DND-41 (cell line): ENCODE results near the gene ZDBF2.
"Not testable (repeated sequence)": the region's sequence is repeated elsewhere in the genome, so short reads cannot be mapped to it uniquely, and the experiment has no call there.

ENCODE experiments used
- ATAC-seq: fragments of 200-7000 bp; cut with Tn5 transposase; 3 replicates; pipeline ENCODE4 v1.9.1; 2021; ENCODE audit warnings: low read depth; ENCODE audit not compliant: insufficient read depth
- DNase-seq: peaks from one replicate; pipeline ENCODE4 v3.0.0-alpha.2; 2020
- H2AFZ ChIP-seq: 2 replicates; pipeline ENCODE4 v1.6.0; 2012; ENCODE audit warnings: low read depth, low read length
- H3K27ac ChIP-seq: 2 replicates; pipeline ENCODE4 v1.5.1; 2012; ENCODE audit warnings: low read length, inconsistent platforms
- H3K27me3 ChIP-seq: fragments of 200-600 bp; sonication (generic); 2 replicates; pipeline ENCODE4 v1.6.0; 2012; ENCODE audit warnings: low read length, mild to moderate bottlenecking, inconsistent platforms; ENCODE audit not compliant: insufficient read depth, poor library complexity
- H3K36me3 ChIP-seq: 2 replicates; pipeline ENCODE4 v1.5.1; 2012; ENCODE audit warnings: low read length, inconsistent platforms; ENCODE audit not compliant: insufficient read depth
- H3K4me1 ChIP-seq: 2 replicates; pipeline ENCODE4 v1.5.1; 2012; ENCODE audit warnings: mild to moderate bottlenecking, low read length; ENCODE audit not compliant: insufficient read depth
- H3K4me2 ChIP-seq: 2 replicates; pipeline ENCODE4 v1.6.0; 2012; ENCODE audit warnings: mild to moderate bottlenecking, moderate library complexity, low read length, inconsistent platforms; ENCODE audit not compliant: insufficient read depth
- H3K4me3 ChIP-seq, 2 experiments: fragments of 200-600 bp in 1 of 2; shearing (Covaris generic) in 1 of 2; 2 replicates each; pipeline ENCODE4 v1.5.1; 2012 to 2016; ENCODE audit warnings: inconsistent platforms in 2 of 2, low read length in 2 of 2, mild to moderate bottlenecking in 2 of 2, low read depth in 1 of 2, moderate library complexity in 1 of 2
- H3K79me2 ChIP-seq: 2 replicates; pipeline ENCODE4 v1.6.0; 2012; ENCODE audit warnings: low read length, inconsistent platforms; ENCODE audit not compliant: insufficient read depth
- H3K9ac ChIP-seq: 2 replicates; pipeline ENCODE4 v1.6.0; 2012; ENCODE audit warnings: low read depth, mild to moderate bottlenecking, inconsistent platforms, low read length, moderate library complexity
- H3K9me3 ChIP-seq: 2 replicates; pipeline ENCODE4 v1.5.1; 2012; ENCODE audit warnings: low read length, moderate library complexity, mild to moderate bottlenecking, inconsistent platforms; ENCODE audit not compliant: insufficient read depth, severe bottlenecking
- H4K20me1 ChIP-seq: 2 replicates; pipeline ENCODE4 v1.6.0; 2012; ENCODE audit warnings: low read length; ENCODE audit not compliant: insufficient read depth
- CTCF ChIP-seq: IDR thresholded peaks from 2 replicates; pipeline ENCODE4 v1.5.1; 2012; ENCODE audit warnings: borderline replicate concordance, low read length, moderate library complexity, mild to moderate bottlenecking; ENCODE audit not compliant: poor library complexity, severe bottlenecking; ENCODE audit errors: extremely low read depth
- EZH2 ChIP-seq: IDR thresholded peaks from 3 replicates; pipeline ENCODE4 v1.6.1; 2012; ENCODE audit warnings: borderline replicate concordance, low read depth, mild to moderate bottlenecking, moderate library complexity, low read length, inconsistent platforms; ENCODE audit not compliant: severe bottlenecking

Gene ZDBF2

GRCh38 chr2:206274434-206275311 lies at the start of gene ZDBF2:
Gene ZDBF2, plus strand, starts transcription at chr2:206274663. Its CDS starts 7,187 bp downstream, at chr2:206281850.
- Histone ChIP-seq H4K20me1 (no peaks in the 10 kb centered on the region), H3K9me3 (no peaks in the 10 kb centered on the region), H3K4me3 (no peak within 1 kb of the TSS), H3K36me3 (no peaks in the 10 kb centered on the region), H3K9ac (no peak within 1 kb of the TSS), H2AFZ (no peak within 1 kb of the TSS), H3K4me2 (no peak within 1 kb of the TSS), H3K79me2 (no peaks in the 10 kb centered on the region), H3K27ac (no peak within 1 kb of the TSS), H3K27me3 (no peaks in the 10 kb centered on the region), H3K4me1 (no peaks in the 10 kb centered on the region)
- TF ChIP-seq EZH2, result no peak
- no peak for TF ChIP-seq CTCF
- DNase-seq, result no peak
- ATAC-seq, result no peak

- no peak overlapping the region for H3K27ac ChIP-seq
- no peaks in the 10 kb centered on the region for H3K9me3 ChIP-seq
- no peaks in the 10 kb centered on the region for H3K4me1 ChIP-seq
- H2AFZ ChIP-seq, result no peak overlapping the region
- DNase-seq (no peak), ATAC-seq (no peak)
- H3K9ac ChIP-seq, result no peak overlapping the region
- H4K20me1 ChIP-seq, result no peaks in the 10 kb centered on the region
- TF ChIP-seq EZH2, result no peak
- no peak for TF ChIP-seq CTCF
- H3K79me2 ChIP-seq, result no peaks in the 10 kb centered on the region
- no peaks in the 10 kb centered on the region for H3K36me3 ChIP-seq
- no peak overlapping the region for H3K4me3 ChIP-seq
- no peaks in the 10 kb centered on the region for H3K27me3 ChIP-seq
- no peak overlapping the region for H3K4me2 ChIP-seq
Measured at GRCh38 chr2:206225435-206226232, 48.8 kb upstream of the ZDBF2 start.

- ATAC-seq, result not testable (repeated sequence)
Measured at GRCh38 chr2:206228636-206229035, 45.8 kb upstream of the ZDBF2 start.

GRCh38 chr2:206229642-206230041 lies 44.8 kb upstream of the ZDBF2 start:
- Histone ChIP-seq H3K9me3 (no peaks in the 10 kb centered on the region), H4K20me1 (no peaks in the 10 kb centered on the region), H3K36me3 (no peaks in the 10 kb centered on the region), H3K4me2 (no peak overlapping the region), H2AFZ (no peak overlapping the region), H3K79me2 (no peaks in the 10 kb centered on the region), H3K4me3 (no peak overlapping the region), H3K27me3 (no peaks in the 10 kb centered on the region), H3K27ac (no peak overlapping the region), H3K4me1 (no peaks in the 10 kb centered on the region), H3K9ac (no peak overlapping the region)
- no peak for DNase-seq
- TF ChIP-seq EZH2 (no peak), CTCF (no peak)
- ATAC-seq, result no peak

More at GRCh38 chr2:206228636-206229035, 45.8 kb upstream of the ZDBF2 start:
- H3K9me3 ChIP-seq, H4K20me1 ChIP-seq, H3K4me1 ChIP-seq, H3K9ac ChIP-seq, H3K27ac ChIP-seq, H3K4me3 ChIP-seq, H2AFZ ChIP-seq, H3K4me2 ChIP-seq, H3K27me3 ChIP-seq, DNase-seq, H3K79me2 ChIP-seq, H3K36me3 ChIP-seq: not testable (repeated sequence)
